Calu3 (cell line): ENCODE measurements around the gene CACNA1D. TPM values are rescaled to one million over a fixed set of nuclear protein-coding genes. Genes with fewer than 3 reads are reported as not detected.

ENCODE experiments used
- BruUV-seq: library from RNA; stranded (reverse); fragments of 400-500 nt; replicated peaks from 2 replicates; lab custom pipeline; 2021; lab: Mats Ljungman, UMichigan
- CTCF ChIA-PET: fragments of 300-600 bp; sonication (Branson Sonifier 250); formaldehyde crosslinking; loops from one replicate; lab custom pipeline; 2022; ENCODE audit warnings: antibody characterized with exemption; lab: Charles Lee
- DNase-seq: peaks from one replicate; pipeline ENCODE4 v3.0.0; 2022
- H3K27ac Mint-ChIP-seq: one replicate; pipeline ENCODE4 v1.8.0; 2022; ENCODE audit warnings: mixed read lengths; ENCODE audit not compliant: unreplicated experiment
- H3K27me3 Mint-ChIP-seq: one replicate; pipeline ENCODE4 v1.8.0; 2022; ENCODE audit warnings: mixed read lengths; ENCODE audit not compliant: unreplicated experiment
- H3K36me3 Mint-ChIP-seq: one replicate; pipeline ENCODE4 v1.8.0; 2022; ENCODE audit warnings: mild to moderate bottlenecking, moderate library complexity, mixed read lengths; ENCODE audit not compliant: insufficient read depth, unreplicated experiment
- H3K4me1 Mint-ChIP-seq: one replicate; pipeline ENCODE4 v1.8.0; 2022; ENCODE audit warnings: mild to moderate bottlenecking, low read depth, mixed read lengths; ENCODE audit not compliant: unreplicated experiment
- H3K4me3 Mint-ChIP-seq: one replicate; pipeline ENCODE4 v1.8.0; 2022; ENCODE audit warnings: mild to moderate bottlenecking, low read depth, moderate library complexity, mixed read lengths; ENCODE audit not compliant: unreplicated experiment
- H3K9me3 Mint-ChIP-seq: one replicate; pipeline ENCODE4 v1.8.0; 2022; ENCODE audit warnings: low read depth, mixed read lengths; ENCODE audit not compliant: unreplicated experiment
- intact Hi-C: fragments of 100-400 bp; cut with micrococcal nuclease; formaldehyde crosslinking; loops from one replicate; pipeline ENCODE4 v1.10.0; 2022; ENCODE audit not compliant: unreplicated experiment
- total RNA-seq: library from RNA; stranded (reverse); gene quantifications from 2 replicates; pipeline ENCODE4 v1.2.3, GENCODE V29; 2022
- TF ChIP-seq, protein P1 (sequence below): fragments of 200-600 bp; IDR thresholded peaks from one replicate; pipeline ENCODE4 v1.8.0; 2022; ENCODE audit warnings: antibody characterized with exemption; ENCODE audit not compliant: unreplicated experiment

Gene CACNA1D
- total RNA-seq, 1 experiment from 2014 or later: 48.3 TPM

DNA sequence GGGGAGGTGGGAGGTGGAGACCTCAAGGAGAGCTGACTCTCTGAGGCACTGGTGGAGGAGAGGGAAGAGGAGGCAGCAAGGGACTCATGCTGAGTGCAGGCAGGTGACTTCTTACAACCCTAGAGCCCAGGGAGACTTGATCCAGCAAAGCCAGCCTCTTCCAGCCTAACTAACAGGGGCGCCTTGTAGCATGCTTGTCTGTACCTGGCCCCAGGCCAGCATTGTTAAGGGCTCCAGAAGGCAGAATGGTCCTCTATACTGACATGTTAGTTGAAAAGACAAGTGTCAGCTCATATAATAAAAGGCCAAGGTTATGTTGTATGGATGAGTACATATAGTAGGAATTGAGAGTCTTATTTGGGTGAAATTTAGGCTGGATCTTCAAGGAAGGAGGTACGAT, 286.4 kb downstream of the CACNA1D start:
- TF ChIP-seq, protein P1, sequence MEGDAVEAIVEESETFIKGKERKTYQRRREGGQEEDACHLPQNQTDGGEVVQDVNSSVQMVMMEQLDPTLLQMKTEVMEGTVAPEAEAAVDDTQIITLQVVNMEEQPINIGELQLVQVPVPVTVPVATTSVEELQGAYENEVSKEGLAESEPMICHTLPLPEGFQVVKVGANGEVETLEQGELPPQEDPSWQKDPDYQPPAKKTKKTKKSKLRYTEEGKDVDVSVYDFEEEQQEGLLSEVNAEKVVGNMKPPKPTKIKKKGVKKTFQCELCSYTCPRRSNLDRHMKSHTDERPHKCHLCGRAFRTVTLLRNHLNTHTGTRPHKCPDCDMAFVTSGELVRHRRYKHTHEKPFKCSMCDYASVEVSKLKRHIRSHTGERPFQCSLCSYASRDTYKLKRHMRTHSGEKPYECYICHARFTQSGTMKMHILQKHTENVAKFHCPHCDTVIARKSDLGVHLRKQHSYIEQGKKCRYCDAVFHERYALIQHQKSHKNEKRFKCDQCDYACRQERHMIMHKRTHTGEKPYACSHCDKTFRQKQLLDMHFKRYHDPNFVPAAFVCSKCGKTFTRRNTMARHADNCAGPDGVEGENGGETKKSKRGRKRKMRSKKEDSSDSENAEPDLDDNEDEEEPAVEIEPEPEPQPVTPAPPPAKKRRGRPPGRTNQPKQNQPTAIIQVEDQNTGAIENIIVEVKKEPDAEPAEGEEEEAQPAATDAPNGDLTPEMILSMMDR: no peak
- Mint-ChIP-seq H3K9me3 (no peaks in the 10 kb centered on the region), H3K4me1 (no peaks in the 10 kb centered on the region), H3K4me3 (no peak overlapping the region), H3K36me3 (peaks cover 10% of the 10 kb centered on the region), H3K27me3 (no peaks in the 10 kb centered on the region), H3K27ac (no peak overlapping the region)
- DNase-seq: no peak
- CTCF ChIA-PET: interaction anchor here (1.5 kb wide), 1 partner anchor 14 kb away, joined by 3 read pairs; no protein-coding TSS in a partner anchor
- BruUV-seq: no TSS peak
- intact Hi-C loops: no loop called here

DNA sequence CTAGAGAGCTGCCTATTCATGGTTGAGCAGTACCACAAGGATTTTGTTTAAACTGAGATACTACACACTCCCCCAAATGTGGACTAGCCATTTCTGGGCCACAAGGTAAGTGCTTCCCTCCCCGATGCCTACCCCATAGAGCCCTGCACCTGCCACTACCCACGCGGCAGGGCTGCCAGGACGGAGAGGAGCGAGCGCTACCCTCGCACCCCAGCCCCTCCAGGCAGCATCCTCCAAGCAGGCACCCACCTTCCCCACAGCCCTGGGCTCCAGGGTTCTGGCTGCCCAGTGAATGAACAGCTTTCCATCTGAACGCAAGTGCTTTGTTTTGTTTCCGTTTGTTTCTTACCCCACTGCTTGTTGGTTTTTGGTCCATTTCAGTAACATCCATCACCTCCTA, 292.6 kb downstream of the CACNA1D start:
- CTCF ChIA-PET: interaction anchor here (0.8 kb wide), 1 partner anchor 15 kb away, joined by 4 read pairs; no protein-coding TSS in a partner anchor

DNA sequence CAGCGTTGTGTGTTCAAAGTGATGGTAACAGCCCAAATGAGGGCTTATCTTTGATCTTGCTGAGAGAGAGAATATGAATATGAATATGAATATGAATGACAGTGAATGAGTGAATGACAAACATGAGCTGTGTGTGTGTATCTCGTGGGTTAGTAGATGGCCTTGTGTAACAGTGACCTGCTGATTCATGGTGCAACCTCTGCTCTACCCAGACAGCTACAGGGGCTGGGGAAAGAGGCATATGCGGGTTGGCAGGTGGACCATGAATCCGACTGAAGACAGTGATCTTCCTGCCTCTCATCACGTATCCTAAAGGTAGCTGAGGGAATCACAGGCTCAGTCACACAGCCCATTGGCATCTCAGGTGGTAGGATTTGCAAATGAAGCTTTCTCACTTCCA, 293.6 kb downstream of the CACNA1D start:
- CTCF ChIA-PET: no interaction called here
- TF ChIP-seq, protein P1: no peak

More for the DNA sequence above, 292.6 kb downstream of the CACNA1D start:
- DNase-seq: no peak
- Mint-ChIP-seq H3K4me3 (no peak overlapping the region), H3K36me3 (peaks cover 10% of the 10 kb centered on the region), H3K27ac (no peak overlapping the region), H3K4me1 (no peaks in the 10 kb centered on the region), H3K9me3 (no peaks in the 10 kb centered on the region), H3K27me3 (no peaks in the 10 kb centered on the region)
- intact Hi-C loops: no loop called here
- TF ChIP-seq, protein P1: no peak
- BruUV-seq: no TSS peak

DNA sequence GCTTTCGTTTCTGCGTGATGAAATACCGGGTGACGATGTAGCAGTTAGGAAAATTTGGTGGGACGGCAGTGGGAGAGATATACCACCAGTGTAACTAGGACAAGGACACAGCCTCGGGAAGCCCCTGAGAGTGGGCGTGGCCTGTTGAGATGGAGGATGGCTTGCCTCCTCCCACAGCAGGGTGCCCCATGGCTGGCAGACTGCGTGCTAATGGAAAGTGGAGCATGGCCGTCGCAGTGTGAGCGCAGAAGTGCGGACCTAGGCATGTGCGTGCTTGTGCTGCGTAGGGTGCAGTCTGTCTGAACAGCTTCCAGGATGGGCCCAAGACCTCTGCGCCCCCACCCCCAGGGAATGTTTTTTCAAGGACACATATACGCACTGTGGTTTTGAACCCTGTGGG, 295.0 kb downstream of the CACNA1D start:
- Mint-ChIP-seq H3K4me3 (no peak overlapping the region), H3K9me3 (no peaks in the 10 kb centered on the region), H3K27ac (no peak overlapping the region), H3K36me3 (no peaks in the 10 kb centered on the region), H3K4me1 (no peaks in the 10 kb centered on the region), H3K27me3 (no peaks in the 10 kb centered on the region)
- CTCF ChIA-PET: no interaction called here
- no TSS peak for BruUV-seq
- TF ChIP-seq, protein P1: no peak
- intact Hi-C loops: no loop called here
- DNase-seq: no peak

More for the DNA sequence above, 293.6 kb downstream of the CACNA1D start:
- Mint-ChIP-seq H3K9me3 (no peaks in the 10 kb centered on the region), H3K27ac (no peak overlapping the region), H3K36me3 (peaks cover 6% of the 10 kb centered on the region), H3K4me3 (no peak overlapping the region), H3K27me3 (no peaks in the 10 kb centered on the region), H3K4me1 (no peaks in the 10 kb centered on the region)
- BruUV-seq: no TSS peak
- DNase-seq: no peak
- intact Hi-C loops: no loop called here
